Right lobe of liver (tissue), 4 donors: ENCODE results near the gene PAK3.

ENCODE experiments used
- POLR2A ChIP-seq: fragments of 450-650 bp; IDR thresholded peaks from one replicate; pipeline ENCODE4 v1.6.1; 2017; ENCODE audit warnings: antibody characterized with exemption, mild to moderate bottlenecking
- TF ChIP-seq, protein P1 (sequence below), 4 donors: fragments of 200-600 bp in 3 of 4; fragments of 450-650 bp in 1 of 4; IDR thresholded peaks; one replicate each; pipeline versions ENCODE4 v1.5.1 to v1.8.0; 2016 to 2022; ENCODE audit warnings: antibody characterized with exemption in 4 of 4, mild to moderate bottlenecking in 2 of 4
- donor health status: DM: no; HTN: no; CAD: no.
- donor health status: DM: no; HTN: no; CAD: no.
- donor health status: DM: no; HTN: yes; CAD: no.

DNA sequence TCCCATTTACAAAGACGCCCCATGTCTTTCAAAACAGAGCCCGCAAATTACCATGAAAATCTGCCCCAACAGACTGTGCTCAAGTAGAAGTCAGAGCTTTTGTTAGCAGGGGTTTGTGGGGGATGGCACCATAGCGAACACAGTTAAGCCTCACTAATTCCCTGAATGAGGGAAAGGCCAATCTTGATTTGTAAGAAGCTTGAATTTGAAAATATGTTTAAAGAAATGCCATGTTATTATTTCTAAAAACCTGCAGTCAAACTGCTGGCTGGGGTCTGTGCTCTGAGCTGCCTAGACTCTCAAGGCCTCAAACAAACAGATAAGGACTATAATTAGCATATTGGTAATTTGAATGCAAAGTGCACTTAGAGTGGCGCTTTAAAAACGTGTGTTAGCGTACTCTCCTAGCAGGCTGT, 9.4 kb upstream of the PAK3 start:
- TF ChIP-seq, protein P1, sequence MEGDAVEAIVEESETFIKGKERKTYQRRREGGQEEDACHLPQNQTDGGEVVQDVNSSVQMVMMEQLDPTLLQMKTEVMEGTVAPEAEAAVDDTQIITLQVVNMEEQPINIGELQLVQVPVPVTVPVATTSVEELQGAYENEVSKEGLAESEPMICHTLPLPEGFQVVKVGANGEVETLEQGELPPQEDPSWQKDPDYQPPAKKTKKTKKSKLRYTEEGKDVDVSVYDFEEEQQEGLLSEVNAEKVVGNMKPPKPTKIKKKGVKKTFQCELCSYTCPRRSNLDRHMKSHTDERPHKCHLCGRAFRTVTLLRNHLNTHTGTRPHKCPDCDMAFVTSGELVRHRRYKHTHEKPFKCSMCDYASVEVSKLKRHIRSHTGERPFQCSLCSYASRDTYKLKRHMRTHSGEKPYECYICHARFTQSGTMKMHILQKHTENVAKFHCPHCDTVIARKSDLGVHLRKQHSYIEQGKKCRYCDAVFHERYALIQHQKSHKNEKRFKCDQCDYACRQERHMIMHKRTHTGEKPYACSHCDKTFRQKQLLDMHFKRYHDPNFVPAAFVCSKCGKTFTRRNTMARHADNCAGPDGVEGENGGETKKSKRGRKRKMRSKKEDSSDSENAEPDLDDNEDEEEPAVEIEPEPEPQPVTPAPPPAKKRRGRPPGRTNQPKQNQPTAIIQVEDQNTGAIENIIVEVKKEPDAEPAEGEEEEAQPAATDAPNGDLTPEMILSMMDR (IDR thresholded peaks at IDR 0.05) = no peak
- TF ChIP-seq POLR2A = no peak
